ENCODE measurements around the gene CBX3.

- TF ChIP-seq CTCF (IDR thresholded peaks at IDR 0.05; ENCODE audit: borderline replicate concordance, extremely low read depth, low read length, poor library complexity, severe bottlenecking) (no peak), EZH2 (IDR thresholded peaks at IDR 0.05; ENCODE audit: borderline replicate concordance, low read depth, low read length, severe bottlenecking) (no peak)
Measured at GRCh38 chr7:26198781-26199169, 2.8 kb upstream of the CBX3 start.

All from DND-41 (cell line).